ENCODE results near the gene PHF23.

The PHF23 gene

GRCh38 chr17:7208027-7208571 lies 31.2 kb downstream of the PHF23 start:
- DNase-seq (ENCODE audit: insufficient read length, low spot score) = no peak
- FAIRE-seq = no peak

GRCh38 chr17:7207120-7208001 lies 31.9 kb downstream of the PHF23 start:
- DNase-seq (ENCODE audit: insufficient read length, low spot score) (no peak), FAIRE-seq (no peak)

GRCh38 chr17:7205561-7205960 lies 33.7 kb downstream of the PHF23 start:
- FAIRE-seq = no peak
- DNase-seq (ENCODE audit: insufficient read length, low spot score) = no peak

DNA sequence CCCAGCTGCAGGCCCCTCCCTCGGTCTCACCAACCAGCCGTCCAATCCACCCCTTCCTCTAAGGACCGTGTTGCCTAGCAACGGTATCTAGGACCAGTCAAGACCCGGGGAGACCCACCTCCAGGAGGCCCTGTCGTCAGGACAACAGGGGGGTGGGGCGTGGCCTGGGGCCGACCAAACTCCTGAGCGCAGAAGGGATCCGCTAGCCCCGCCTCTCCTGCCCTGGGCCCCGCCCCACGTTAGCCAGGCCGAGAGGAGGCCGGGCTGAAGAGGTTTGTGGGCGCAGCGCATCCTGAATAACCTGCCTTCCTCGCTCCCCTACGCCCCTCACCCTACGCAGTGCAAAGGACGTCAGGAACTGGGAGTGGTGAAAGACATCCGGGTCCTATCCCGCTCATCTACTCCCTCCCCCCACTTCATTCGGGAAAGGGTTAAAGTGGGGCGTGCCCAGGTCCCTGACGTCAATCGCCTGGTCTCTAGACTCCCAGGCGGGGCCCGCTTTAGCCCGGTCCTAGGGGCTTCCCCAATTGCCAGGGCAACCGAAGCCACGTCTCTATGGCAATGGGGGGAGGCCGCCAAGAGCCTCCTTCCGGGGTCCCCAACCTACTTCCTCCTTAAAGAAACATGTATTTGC lies 34.3 kb downstream of the PHF23 start:
- DNase-seq (ENCODE audit: insufficient read length, low spot score) (peak; percentile 99), FAIRE-seq (peak; percentile 99)

DNA sequence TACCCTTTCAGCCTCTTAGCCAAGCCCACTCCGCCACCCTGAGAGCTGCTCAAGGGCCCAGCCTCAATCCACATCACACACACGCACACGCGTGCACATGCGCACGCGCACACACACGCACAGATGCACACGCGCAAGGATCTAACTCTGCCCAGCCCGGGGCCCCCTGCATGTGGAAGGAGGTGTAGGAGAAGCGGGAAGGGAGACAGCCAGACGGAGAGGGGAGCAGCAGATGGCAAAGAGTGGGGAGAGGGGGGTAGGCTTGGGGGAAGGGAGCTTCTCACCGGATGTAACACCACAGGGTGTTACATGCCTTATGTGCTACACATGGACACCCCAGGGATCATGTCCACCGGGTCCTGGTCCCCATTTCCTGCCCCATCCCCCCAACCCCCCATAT lies 34.9 kb downstream of the PHF23 start:
- no peak for FAIRE-seq
- DNase-seq (ENCODE audit: insufficient read length, low spot score) = no peak

DNA sequence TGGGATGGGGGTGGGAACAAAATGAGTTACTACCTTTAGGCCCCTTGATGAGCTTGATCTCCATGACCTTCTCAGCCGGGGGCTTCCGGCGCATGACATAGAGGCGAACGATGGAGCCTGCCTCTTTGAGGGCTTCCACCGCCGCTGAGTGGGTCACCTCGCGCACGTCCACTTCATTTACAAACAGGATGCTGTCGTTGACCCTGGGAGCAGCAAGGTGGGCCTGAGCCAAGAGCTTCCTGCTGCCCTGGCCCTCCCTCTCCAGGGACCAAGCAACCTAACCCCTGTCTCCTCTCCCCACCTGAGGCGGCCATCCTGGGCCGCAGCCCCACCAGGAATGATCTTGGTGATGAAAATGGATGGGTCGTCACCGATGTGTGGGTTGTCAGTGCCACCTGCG lies 35.9 kb downstream of the PHF23 start:
- no peak for DNase-seq (ENCODE audit: insufficient read length, low spot score)
- FAIRE-seq = no peak

GRCh38 chr17:7196651-7197401 lies 42.4 kb downstream of the PHF23 start:
- FAIRE-seq = no peak

DNA sequence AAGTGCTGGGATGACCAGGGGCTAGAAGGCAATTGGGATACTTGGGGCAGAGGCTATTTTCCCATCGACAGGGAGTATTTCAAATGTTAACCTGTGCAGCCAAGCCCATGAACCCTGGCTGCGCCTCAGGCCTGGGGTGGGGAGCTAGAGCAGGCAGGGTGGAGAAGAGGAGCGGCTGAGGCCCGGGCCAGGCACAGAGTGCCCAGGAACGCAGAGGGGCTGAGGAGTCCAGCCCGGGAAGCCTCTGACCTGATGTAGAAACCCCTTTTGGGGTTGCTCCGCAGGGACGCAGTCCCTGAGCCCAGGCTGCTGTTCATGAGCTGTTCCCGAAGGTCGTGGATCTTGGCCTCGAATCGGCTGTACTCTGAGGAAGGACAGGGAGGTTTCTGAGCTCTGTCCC lies 43.3 kb downstream of the PHF23 start:
- no peak for FAIRE-seq
- DNase-seq (ENCODE audit: insufficient read length, low spot score) = no peak

More at GRCh38 chr17:7196651-7197401, 42.4 kb downstream of the PHF23 start:
- DNase-seq (ENCODE audit: insufficient read length, low spot score) = no peak

DNA sequence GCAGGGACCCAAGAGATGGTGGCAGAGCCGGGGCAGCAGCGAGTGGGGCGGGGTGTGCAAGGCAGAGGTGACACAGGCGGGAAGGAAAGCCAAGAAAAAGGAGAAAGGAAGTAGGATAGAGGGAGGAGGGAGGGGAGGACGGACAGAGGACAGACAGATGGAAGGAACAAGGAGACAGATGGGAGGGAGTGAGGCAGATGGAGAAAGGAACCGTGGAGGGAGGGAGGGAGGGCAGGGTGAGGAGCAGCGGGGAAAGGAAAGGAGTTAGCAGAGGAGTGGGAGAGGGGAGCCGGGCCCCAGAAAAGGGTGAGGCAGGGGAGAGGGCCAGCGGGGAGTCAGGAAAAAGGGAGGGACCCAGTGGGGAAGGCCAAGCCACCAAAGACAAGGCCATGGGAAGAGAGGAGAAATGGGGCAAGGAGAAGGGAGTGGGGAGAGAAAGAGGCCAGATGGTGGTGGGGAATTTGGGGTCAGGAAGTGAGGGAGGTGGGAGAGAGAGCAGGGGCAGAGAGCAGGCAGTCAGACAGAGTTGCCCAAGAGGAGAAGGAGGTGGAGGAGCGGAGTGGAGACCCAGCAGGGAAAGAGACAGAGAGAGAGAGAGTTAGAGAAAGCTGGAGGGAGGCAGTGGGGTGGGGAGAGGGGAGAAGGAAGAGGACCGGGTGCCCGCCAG lies 46.9 kb downstream of the PHF23 start:
- DNase-seq (ENCODE audit: insufficient read length, low spot score) (no peak), FAIRE-seq (no peak)

DNA sequence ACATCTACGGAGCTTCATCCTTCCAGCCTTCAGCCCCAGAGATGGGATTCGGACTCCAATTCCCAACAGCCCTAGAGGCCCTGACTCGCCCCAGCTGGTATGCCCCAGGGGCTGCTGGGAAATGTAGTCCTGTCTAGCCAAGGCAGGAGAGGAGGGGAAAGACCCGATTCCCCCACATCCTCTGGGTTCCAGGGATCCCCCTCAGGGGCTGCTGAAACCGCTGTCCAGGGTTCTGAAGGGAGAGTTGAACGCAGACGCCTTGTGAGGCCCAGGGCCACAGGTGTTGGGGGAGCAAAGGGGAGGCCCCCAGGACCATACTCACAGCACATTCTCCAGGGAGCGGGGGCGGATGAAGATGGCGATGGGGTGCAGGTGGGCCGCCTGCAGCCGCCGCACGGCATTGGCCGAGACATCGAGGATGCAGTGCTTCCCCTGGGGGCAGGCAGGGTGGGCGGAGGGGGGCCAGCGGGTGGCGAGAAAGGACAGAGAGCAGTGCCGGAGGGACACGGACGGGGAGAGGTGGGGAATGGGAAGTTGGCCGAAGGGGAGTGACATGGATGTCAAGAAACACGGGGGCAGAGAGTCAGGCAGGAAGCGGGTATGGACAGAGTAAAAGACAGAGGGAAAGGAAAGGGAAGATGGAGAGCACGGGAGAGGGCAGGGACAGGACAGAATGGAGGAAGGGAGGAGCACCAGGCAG lies 47.5 kb downstream of the PHF23 start:
- peak; percentile 66 for FAIRE-seq

GRCh38 chr17:7191069-7191468 lies 48.2 kb downstream of the PHF23 start:
- no peak for DNase-seq (ENCODE audit: insufficient read length, low spot score)
- FAIRE-seq = no peak

More for the DNA sequence above, 47.5 kb downstream of the PHF23 start:
- DNase-seq (ENCODE audit: insufficient read length, low spot score) = peak; percentile 54

DNA sequence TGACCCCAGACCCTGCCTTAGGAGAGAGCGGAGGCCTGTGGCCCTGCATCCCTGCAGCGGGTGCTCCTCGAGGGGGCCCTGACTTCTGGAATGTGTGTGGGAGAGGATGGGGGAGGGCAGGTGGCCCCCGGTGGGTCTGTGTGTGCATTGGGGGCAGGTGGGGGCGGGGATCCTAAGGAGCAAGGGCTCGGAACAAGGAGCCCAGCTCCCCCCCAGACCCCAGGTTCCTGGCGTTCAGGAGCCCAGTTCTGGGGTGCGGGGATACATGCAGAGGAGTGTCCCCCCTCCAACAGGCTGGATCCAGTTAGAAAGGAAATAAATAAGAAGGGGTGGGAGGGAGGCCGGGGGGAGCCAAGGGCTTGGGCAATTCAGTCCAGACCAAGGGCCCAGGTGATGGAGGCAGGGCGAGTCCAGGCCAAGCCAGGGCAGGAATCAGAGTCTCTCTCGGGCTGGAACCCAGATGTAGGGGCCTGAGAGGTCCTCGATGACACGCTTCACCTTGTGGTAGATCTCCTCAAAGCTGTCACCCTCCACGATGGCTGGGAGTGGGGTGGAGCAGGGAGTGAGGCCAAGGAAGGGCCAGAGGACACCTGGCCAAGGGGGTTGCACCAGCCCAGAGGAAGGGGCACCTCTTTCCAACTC lies 48.9 kb downstream of the PHF23 start:
- DNase-seq (ENCODE audit: insufficient read length, low spot score) (no peak), FAIRE-seq (no peak)

GRCh38 chr17:7186241-7186640 lies 53.0 kb downstream of the PHF23 start:
- DNase-seq (ENCODE audit: insufficient read length, low spot score) (no peak), FAIRE-seq (no peak)
